Measurements from ENCODE around the gene S100P.

DNA sequence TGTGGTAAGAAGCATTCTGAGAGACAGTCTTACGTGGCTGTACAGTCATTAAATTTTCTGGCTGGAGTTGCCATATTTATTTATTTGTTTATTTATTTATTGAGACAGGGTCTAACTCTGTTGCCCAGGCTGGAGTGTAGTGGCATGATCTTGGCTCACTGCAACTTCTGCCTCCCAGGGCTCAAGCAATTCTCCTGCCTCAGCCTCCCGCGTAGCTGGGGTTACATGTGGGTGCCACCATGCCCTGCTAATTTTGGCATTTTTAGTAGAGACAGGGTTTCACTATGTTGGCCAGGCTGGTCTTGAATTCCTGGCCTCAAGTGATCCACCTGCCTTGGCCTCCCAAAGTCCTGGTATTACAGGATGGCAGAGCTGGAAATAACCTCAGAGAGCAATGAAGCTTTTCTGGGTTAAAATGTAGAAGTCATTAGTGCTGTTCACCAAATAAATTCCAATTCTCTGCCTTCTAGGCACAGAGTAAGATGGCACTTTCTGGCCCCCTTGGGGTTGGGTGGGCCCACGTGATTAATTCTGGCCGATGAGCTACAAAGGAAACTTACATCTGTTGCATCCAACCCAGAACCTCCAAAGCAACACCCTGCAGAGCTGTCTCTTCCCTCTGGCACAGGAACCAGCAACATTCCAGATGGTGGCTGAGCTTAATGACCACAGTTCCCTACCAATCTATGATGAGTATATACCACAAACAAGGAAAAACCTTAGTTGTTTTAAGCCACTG lies 48.7 kb upstream of the S100P start:
- TF ChIP-seq, protein P1, sequence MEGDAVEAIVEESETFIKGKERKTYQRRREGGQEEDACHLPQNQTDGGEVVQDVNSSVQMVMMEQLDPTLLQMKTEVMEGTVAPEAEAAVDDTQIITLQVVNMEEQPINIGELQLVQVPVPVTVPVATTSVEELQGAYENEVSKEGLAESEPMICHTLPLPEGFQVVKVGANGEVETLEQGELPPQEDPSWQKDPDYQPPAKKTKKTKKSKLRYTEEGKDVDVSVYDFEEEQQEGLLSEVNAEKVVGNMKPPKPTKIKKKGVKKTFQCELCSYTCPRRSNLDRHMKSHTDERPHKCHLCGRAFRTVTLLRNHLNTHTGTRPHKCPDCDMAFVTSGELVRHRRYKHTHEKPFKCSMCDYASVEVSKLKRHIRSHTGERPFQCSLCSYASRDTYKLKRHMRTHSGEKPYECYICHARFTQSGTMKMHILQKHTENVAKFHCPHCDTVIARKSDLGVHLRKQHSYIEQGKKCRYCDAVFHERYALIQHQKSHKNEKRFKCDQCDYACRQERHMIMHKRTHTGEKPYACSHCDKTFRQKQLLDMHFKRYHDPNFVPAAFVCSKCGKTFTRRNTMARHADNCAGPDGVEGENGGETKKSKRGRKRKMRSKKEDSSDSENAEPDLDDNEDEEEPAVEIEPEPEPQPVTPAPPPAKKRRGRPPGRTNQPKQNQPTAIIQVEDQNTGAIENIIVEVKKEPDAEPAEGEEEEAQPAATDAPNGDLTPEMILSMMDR (IDR thresholded peaks at IDR 0.05): no peak
- no peak for TF ChIP-seq POLR2A (IDR thresholded peaks at IDR 0.05)

Measured in tibial nerve (tissue), 3 donors.